Measurements from ENCODE around the gene ARHGAP15.

DNA sequence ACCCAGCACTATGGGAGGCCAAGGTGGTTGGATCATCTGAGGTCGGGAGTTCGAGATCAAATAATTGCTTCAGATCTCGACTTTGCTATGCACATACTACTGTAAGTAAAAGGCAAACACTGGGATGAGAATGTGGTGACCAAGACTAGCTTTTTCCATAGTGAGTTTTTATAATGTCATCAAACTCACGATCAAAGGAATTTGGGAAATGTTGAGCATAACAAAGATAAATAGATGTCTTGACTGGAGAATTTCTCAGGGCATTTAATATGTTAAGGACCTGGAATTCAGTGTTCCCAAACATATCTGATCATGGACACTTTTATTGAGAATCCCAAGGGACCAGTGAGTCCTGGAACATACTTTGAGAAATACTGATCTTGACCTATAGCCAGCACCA is 205.6 kb downstream of the ARHGAP15 start:
- TF ChIP-seq, protein P1, sequence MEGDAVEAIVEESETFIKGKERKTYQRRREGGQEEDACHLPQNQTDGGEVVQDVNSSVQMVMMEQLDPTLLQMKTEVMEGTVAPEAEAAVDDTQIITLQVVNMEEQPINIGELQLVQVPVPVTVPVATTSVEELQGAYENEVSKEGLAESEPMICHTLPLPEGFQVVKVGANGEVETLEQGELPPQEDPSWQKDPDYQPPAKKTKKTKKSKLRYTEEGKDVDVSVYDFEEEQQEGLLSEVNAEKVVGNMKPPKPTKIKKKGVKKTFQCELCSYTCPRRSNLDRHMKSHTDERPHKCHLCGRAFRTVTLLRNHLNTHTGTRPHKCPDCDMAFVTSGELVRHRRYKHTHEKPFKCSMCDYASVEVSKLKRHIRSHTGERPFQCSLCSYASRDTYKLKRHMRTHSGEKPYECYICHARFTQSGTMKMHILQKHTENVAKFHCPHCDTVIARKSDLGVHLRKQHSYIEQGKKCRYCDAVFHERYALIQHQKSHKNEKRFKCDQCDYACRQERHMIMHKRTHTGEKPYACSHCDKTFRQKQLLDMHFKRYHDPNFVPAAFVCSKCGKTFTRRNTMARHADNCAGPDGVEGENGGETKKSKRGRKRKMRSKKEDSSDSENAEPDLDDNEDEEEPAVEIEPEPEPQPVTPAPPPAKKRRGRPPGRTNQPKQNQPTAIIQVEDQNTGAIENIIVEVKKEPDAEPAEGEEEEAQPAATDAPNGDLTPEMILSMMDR (IDR thresholded peaks at IDR 0.05): no peak
- no peak for TF ChIP-seq POLR2A (IDR thresholded peaks at IDR 0.05)

All from vagina (tissue), 2 donors.